Aorta (tissue), 5 donors: ENCODE results near the gene MAML1. TPM values are rescaled to one million over a fixed set of nuclear protein-coding genes. Genes with fewer than 3 reads are reported as not detected.

Experiments used
- ATAC-seq: fragments of 200-7000 bp; cut with Tn5 transposase; one replicate; pipeline ENCODE4 v1.9.1; 2022; ENCODE audit warnings: moderate library complexity; ENCODE audit not compliant: low FRiP score
- DNase-seq, 2 donors: peaks; one replicate each; pipeline ENCODE4 v3.0.0-alpha.2; 2020
- H3K27ac ChIP-seq, 2 donors: one replicate each; pipeline ENCODE4 v1.5.1; 2013; ENCODE audit warnings: low read length in 2 of 2, mild to moderate bottlenecking in 2 of 2, moderate library complexity in 2 of 2, control low read depth in 1 of 2, inconsistent platforms in 1 of 2, low read depth in 1 of 2
- H3K27me3 ChIP-seq, 2 donors: one replicate each; pipeline ENCODE4 v1.6.1; 2013; ENCODE audit warnings: control low read depth in 1 of 2, low read length in 1 of 2, mild to moderate bottlenecking in 1 of 2, moderate library complexity in 1 of 2; ENCODE audit not compliant: insufficient read depth in 2 of 2, control insufficient read depth in 1 of 2
- H3K36me3 ChIP-seq, 2 donors: one replicate each; pipeline ENCODE4 v1.6.1; 2013; ENCODE audit warnings: control low read depth in 1 of 2, low read length in 1 of 2, mild to moderate bottlenecking in 1 of 2; ENCODE audit not compliant: insufficient read depth in 2 of 2, control insufficient read depth in 1 of 2
- H3K4me1 ChIP-seq, 2 donors: one replicate each; pipeline ENCODE4 v1.6.1; 2013; ENCODE audit warnings: low read length in 2 of 2, control low read depth in 1 of 2, mild to moderate bottlenecking in 1 of 2, moderate library complexity in 1 of 2; ENCODE audit not compliant: insufficient read depth in 2 of 2, control insufficient read depth in 1 of 2
- H3K4me3 ChIP-seq, 2 donors: one replicate each; pipeline ENCODE4 v1.5.1; 2013; ENCODE audit warnings: low read length in 2 of 2, control low read depth in 1 of 2, mild to moderate bottlenecking in 1 of 2
- H3K9me3 ChIP-seq: one replicate; pipeline ENCODE4 v1.6.1; 2013; ENCODE audit warnings: mild to moderate bottlenecking, low read length; ENCODE audit not compliant: control insufficient read depth
- WGBS, 2 donors: extraction: QIAGEN DNeasy Blood & Tissue Kit; methylation state at CpG; one replicate each; pipeline ENCODE4 v1.1.7; 2013; 5-methylcytosine and 5-hydroxymethylcytosine counted together
- intact Hi-C, 2 donors: fragments of 100-400 bp; cut with DNase I; formaldehyde crosslinking; loops; one replicate each; pipeline versions ENCODE4 v1.14.2 to v1.15.0; 2022
- polyA plus RNA-seq, 2 donors: library from polyadenylated mRNA; stranded (reverse); fragments of 200-250 nt; gene quantifications; one replicate each; pipeline ENCODE4 v1.2.3, GENCODE V29; 2013
- total RNA-seq, 2 donors: library from RNA; stranded (reverse); fragmentation: NEBNext Ultra II Directional; extraction: Animal tissue kit (Norgen Biotek cat#: 25700); gene quantifications; one replicate each; pipeline ENCODE4 v1.2.1, GENCODE V29; 2021
- donor health status: healthy with polysubstance abuse.
- donor health status: Bipolar disorder and iron deficiency.
- donor health status: DM: no; HTN: no; CAD: no.
- donor health status: DM: no; HTN: no; CAD: no.
- donor health status: DM: yes; HTN: yes; CAD: no.

The MAML1 gene
- total and polyA plus RNA-seq, 4 donors: 7.0 to 35.3 (median 19.1) TPM

GRCh38 chr5:179698935-179699615 lies 33.5 kb upstream of the MAML1 start, which contains the start of gene CANX:
Gene CANX, plus strand, starts transcription at chr5:179698967. Its CDS starts 6,715 bp downstream, at chr5:179705682.
- peak within 1 kb of the TSS; percentile 61 to 74 for H3K27ac ChIP-seq
- 0% methylated on average over 43 to 58 of the region's 58 CpGs for WGBS, 2 donors
- H3K9me3 ChIP-seq: no peaks in the 10 kb centered on the region
- no peaks in the 10 kb centered on the region for H3K4me1 ChIP-seq
- no peak for DNase-seq
- intact Hi-C loops: loop anchor here (2.0 kb wide), 2 partner anchors 20 to 34 kb away; partner anchors contain the start of gene MAML1 (in 2 of the 2)
- H3K27me3 ChIP-seq: no peaks in the 10 kb centered on the region
- no peak for ATAC-seq
- no peaks in the 10 kb centered on the region for H3K36me3 ChIP-seq
- H3K4me3 ChIP-seq: peak within 1 kb of the TSS; percentile 46 to 87

GRCh38 chr5:179699616-179700237 lies 32.9 kb upstream of the MAML1 start:
- H3K9me3 ChIP-seq: no peaks in the 10 kb centered on the region
- WGBS, 2 donors: 1 to 2% methylated on average over 19 of the region's 19 CpGs
- H3K4me3 ChIP-seq: peak overlapping the region; percentile 46 to 87
- peak in 1 of 2 donors; percentile 37 for DNase-seq
- intact Hi-C loops: loop anchor here (2.0 kb wide), 2 partner anchors 21 to 33 kb away; partner anchors contain the start of gene MAML1 (in 2 of the 2)
- ATAC-seq: no peak
- no peaks in the 10 kb centered on the region for H3K4me1 ChIP-seq
- H3K27ac ChIP-seq: peak overlapping the region; percentile 61 to 74
- no peaks in the 10 kb centered on the region for H3K27me3 ChIP-seq
- no peaks in the 10 kb centered on the region for H3K36me3 ChIP-seq

GRCh38 chr5:179700401-179700918 lies 32.2 kb upstream of the MAML1 start:
- Histone ChIP-seq H3K36me3 (no peaks in the 10 kb centered on the region), H3K4me3 (no peak overlapping the region), H3K27me3 (no peaks in the 10 kb centered on the region), H3K27ac (no peak overlapping the region), H3K9me3 (no peaks in the 10 kb centered on the region), H3K4me1 (no peaks in the 10 kb centered on the region)
- WGBS, 2 donors: 63% methylated on average over 7 of the region's 7 CpGs
- intact Hi-C loops: no loop called here
- DNase-seq (peak in 1 of 2 donors; percentile 26), ATAC-seq (no peak)

- H3K27me3 ChIP-seq: no peaks in the 10 kb centered on the region
- H3K4me3 ChIP-seq: no peak overlapping the region
- peaks cover 0 to 17% of the 10 kb centered on the region in 2 donors for H3K36me3 ChIP-seq
- intact Hi-C loops: no loop called here
- DNase-seq (no peak), ATAC-seq (no peak)
- no peaks in the 10 kb centered on the region for H3K9me3 ChIP-seq
- no peaks in the 10 kb centered on the region for H3K4me1 ChIP-seq
- 85 to 88% methylated on average over 1 of the region's 1 CpG for WGBS, 2 donors
- H3K27ac ChIP-seq: no peak overlapping the region
Observed at GRCh38 chr5:179716286-179716685, 16.3 kb upstream of the MAML1 start.

GRCh38 chr5:179720222-179720621 lies 12.4 kb upstream of the MAML1 start:
- Histone ChIP-seq H3K27me3 (no peaks in the 10 kb centered on the region), H3K9me3 (no peaks in the 10 kb centered on the region), H3K36me3 (peaks cover 17 to 25% of the 10 kb centered on the region in 2 donors), H3K4me1 (no peaks in the 10 kb centered on the region), H3K27ac (no peak overlapping the region), H3K4me3 (no peak overlapping the region)
- WGBS, 2 donors: 87% methylated on average over 2 of the region's 2 CpGs
- ATAC-seq (no peak), DNase-seq (no peak)
- intact Hi-C loops: loop anchor here in 1 of 2 donors (10.0 kb wide), 1 partner anchor 75 kb away; the partner anchor contains the start of gene LTC4S

GRCh38 chr5:179724163-179724562 lies 8.5 kb upstream of the MAML1 start:
- Histone ChIP-seq H3K36me3 (peaks cover 17 to 22% of the 10 kb centered on the region in 2 donors), H3K9me3 (no peaks in the 10 kb centered on the region), H3K4me3 (no peak overlapping the region), H3K27me3 (no peaks in the 10 kb centered on the region), H3K4me1 (no peaks in the 10 kb centered on the region), H3K27ac (no peak overlapping the region)
- intact Hi-C loops: loop anchor here in 1 of 2 donors (10.0 kb wide), 1 partner anchor 71 kb away; the partner anchor contains the start of gene LTC4S
- no peak for ATAC-seq
- WGBS, 2 donors: 90 to 91% methylated on average over 4 of the region's 4 CpGs
- no peak for DNase-seq

- WGBS, 2 donors: 90 to 91% methylated on average over 6 of the region's 6 CpGs
- H3K4me3 ChIP-seq: no peak overlapping the region
- H3K27me3 ChIP-seq: no peaks in the 10 kb centered on the region
- H3K9me3 ChIP-seq: no peaks in the 10 kb centered on the region
- intact Hi-C loops: loop anchor here in 1 of 2 donors (10.0 kb wide), 1 partner anchor 68 kb away; the partner anchor contains the start of gene LTC4S
- ATAC-seq (no peak), DNase-seq (no peak)
- peak overlapping the region in 1 of 2 donors; percentile 57 for H3K27ac ChIP-seq
- peaks cover 12 to 14% of the 10 kb centered on the region in 2 donors for H3K36me3 ChIP-seq
- H3K4me1 ChIP-seq: no peaks in the 10 kb centered on the region
Observed at GRCh38 chr5:179727106-179727505, 5.5 kb upstream of the MAML1 start.

- H3K27me3 ChIP-seq: no peaks in the 10 kb centered on the region
- WGBS, 2 donors: 80 to 82% methylated on average over 4 of the region's 4 CpGs
- no peaks in the 10 kb centered on the region for H3K4me1 ChIP-seq
- H3K27ac ChIP-seq: no peak overlapping the region
- intact Hi-C loops: loop anchor here in 1 of 2 donors (10.0 kb wide), 1 partner anchor 65 kb away; the partner anchor contains the start of gene LTC4S
- H3K4me3 ChIP-seq: no peak overlapping the region
- no peak for DNase-seq
- ATAC-seq: no peak
- no peaks in the 10 kb centered on the region for H3K9me3 ChIP-seq
- H3K36me3 ChIP-seq: peaks cover 3 to 10% of the 10 kb centered on the region in 2 donors
Observed at GRCh38 chr5:179729303-179729702, 3.3 kb upstream of the MAML1 start.
